A549 (cell line): ENCODE results near the gene TAF9.

Source experiments
- NR3C1 ChIP-seq: fragments of >200 bp; sonication (Bioruptor Twin); formaldehyde crosslinking; IDR thresholded peaks from 3 replicates; pipeline ENCODE4 v1.6.1; 2017
- TF ChIP-seq, protein P1 (sequence below): fragments of 200-600 bp; sonication (generic); IDR thresholded peaks from 2 replicates; pipeline ENCODE4 v1.6.1; 2016; ENCODE audit warnings: antibody characterized with exemption, mild to moderate bottlenecking, moderate library complexity

DNA sequence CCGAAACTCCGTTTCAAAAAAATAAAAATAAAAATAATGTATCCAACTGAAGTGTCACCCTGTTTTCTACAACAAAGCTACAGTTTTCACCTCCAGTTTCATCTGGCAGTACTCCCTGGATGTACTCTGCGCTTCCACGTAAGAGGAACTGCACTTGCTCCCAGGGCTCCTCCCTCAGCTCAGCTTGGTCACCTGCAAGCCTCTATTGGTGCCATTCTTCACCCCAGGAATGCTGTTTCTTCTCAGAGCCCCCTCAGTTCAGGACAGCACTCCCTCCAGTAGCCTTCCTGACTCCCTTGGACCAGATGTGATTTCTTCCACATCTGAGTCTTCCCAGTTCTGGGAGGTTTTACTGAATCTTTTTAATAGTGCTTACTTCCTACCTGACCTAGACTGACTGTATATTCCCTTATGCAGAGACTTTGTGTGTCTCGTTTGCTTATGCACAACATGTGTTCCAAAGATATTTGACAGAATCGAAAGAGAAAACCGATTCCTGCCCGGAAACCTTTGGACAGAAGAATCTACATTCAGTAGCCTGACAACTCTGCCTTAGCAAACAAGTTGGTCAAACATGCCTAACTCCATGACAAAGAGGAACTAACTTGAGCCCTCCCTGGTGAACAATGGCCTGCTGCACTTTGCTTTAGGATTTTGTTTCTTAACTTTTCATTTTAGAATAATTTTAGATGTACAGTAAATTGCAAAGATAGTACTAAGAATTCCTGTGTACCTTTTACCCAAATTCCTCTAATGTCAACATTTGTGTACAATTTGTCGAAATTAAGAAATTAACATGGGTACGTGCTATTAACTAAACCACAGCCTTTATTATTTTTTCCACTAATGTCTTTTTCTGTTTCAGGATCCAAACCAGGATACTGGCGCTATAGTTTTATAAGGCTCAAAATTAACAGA, 37.5 kb downstream of the TAF9 start:
- TF ChIP-seq, protein P1, sequence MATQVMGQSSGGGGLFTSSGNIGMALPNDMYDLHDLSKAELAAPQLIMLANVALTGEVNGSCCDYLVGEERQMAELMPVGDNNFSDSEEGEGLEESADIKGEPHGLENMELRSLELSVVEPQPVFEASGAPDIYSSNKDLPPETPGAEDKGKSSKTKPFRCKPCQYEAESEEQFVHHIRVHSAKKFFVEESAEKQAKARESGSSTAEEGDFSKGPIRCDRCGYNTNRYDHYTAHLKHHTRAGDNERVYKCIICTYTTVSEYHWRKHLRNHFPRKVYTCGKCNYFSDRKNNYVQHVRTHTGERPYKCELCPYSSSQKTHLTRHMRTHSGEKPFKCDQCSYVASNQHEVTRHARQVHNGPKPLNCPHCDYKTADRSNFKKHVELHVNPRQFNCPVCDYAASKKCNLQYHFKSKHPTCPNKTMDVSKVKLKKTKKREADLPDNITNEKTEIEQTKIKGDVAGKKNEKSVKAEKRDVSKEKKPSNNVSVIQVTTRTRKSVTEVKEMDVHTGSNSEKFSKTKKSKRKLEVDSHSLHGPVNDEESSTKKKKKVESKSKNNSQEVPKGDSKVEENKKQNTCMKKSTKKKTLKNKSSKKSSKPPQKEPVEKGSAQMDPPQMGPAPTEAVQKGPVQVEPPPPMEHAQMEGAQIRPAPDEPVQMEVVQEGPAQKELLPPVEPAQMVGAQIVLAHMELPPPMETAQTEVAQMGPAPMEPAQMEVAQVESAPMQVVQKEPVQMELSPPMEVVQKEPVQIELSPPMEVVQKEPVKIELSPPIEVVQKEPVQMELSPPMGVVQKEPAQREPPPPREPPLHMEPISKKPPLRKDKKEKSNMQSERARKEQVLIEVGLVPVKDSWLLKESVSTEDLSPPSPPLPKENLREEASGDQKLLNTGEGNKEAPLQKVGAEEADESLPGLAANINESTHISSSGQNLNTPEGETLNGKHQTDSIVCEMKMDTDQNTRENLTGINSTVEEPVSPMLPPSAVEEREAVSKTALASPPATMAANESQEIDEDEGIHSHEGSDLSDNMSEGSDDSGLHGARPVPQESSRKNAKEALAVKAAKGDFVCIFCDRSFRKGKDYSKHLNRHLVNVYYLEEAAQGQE, result no peak
- TF ChIP-seq NR3C1, result no peak
